Heart right ventricle (tissue), 16 donors: ENCODE data around the gene ZBTB2. TPM values are rescaled to one million over a fixed set of nuclear protein-coding genes. Genes with fewer than 3 reads are reported as not detected.

Source experiments
- ATAC-seq, 8 donors: fragments of 200-7000 bp; cut with Tn5 transposase; one replicate each; pipeline ENCODE4 v1.9.1; 2020; ENCODE audit warnings: mild to moderate bottlenecking in 8 of 8, moderate library complexity in 8 of 8, moderate number of reproducible peaks in 1 of 8
- DNase-seq, 2 donors: peaks; one replicate each; pipeline ENCODE4 v3.0.0-alpha.2; 2020
- H3K27ac ChIP-seq, 10 donors: fragments of 200-600 bp; sonication (generic) in 2 of 10; one replicate each; pipeline versions ENCODE4 v1.5.0 to v1.8.0; 2020 to 2022; ENCODE audit warnings: mild to moderate bottlenecking in 3 of 10
- H3K27me3 ChIP-seq, 7 donors: fragments of 200-600 bp; one replicate each; pipeline ENCODE4 v1.8.0; 2021 to 2022; ENCODE audit warnings: mild to moderate bottlenecking in 2 of 7
- H3K36me3 ChIP-seq, 9 donors: fragments of 200-600 bp; sonication (generic) in 1 of 9; one replicate each; pipeline versions ENCODE4 v1.5.0 to v1.8.0; 2020 to 2022; ENCODE audit warnings: mild to moderate bottlenecking in 2 of 9
- H3K4me1 ChIP-seq, 9 donors: fragments of 200-600 bp; sonication (generic) in 1 of 9; one replicate each; pipeline versions ENCODE4 v1.5.0 to v1.8.0; 2020 to 2022; ENCODE audit warnings: mild to moderate bottlenecking in 4 of 9
- H3K4me3 ChIP-seq, 10 donors: fragments of 200-600 bp; sonication (generic) in 2 of 10; one replicate each; pipeline versions ENCODE4 v1.5.0 to v1.8.0; 2020 to 2022; ENCODE audit warnings: mild to moderate bottlenecking in 7 of 10, moderate library complexity in 2 of 10
- H3K9me3 ChIP-seq, 11 donors: fragments of 200-600 bp in 10 of 11; sonication (generic) in 2 of 11; one replicate each; pipeline versions ENCODE4 v1.5.0 to v1.8.0; 2013 to 2022; ENCODE audit warnings: mild to moderate bottlenecking in 2 of 11, control low read depth in 1 of 11, moderate library complexity in 1 of 11
- WGBS, 2 donors: extraction: QIAGEN DNeasy Blood & Tissue Kit; methylation state at CpG; one replicate each; pipeline ENCODE4 v1.1.7; 2013; ENCODE audit warnings: inconsistent platforms in 1 of 2; 5-methylcytosine and 5-hydroxymethylcytosine counted together
- intact Hi-C, 10 donors: fragments of 100-400 bp; cut with DNase I; formaldehyde crosslinking; loops; one replicate each; pipeline versions ENCODE4 v1.11.1 to v1.14.2; 2022
- polyA plus RNA-seq, 2 donors: library from polyadenylated mRNA; stranded (reverse); fragments of 200-250 nt; gene quantifications; one replicate each; pipeline ENCODE4 v1.2.3, GENCODE V29; 2013
- total RNA-seq, 10 donors: library from RNA; stranded (reverse); fragmentation: NEBNext Ultra II Directional in 3 of 10; extraction: Animal tissue kit (Norgen Biotek cat#: 25700) in 3 of 10; gene quantifications; one replicate each; pipeline versions ENCODE4 v1.2.1 to v1.2.4, GENCODE V29; 2021 to 2023
- TF ChIP-seq, protein P1 (sequence below), 9 donors: fragments of 200-600 bp; sonication (generic) in 2 of 9; IDR thresholded peaks; one replicate each; pipeline versions ENCODE4 v1.5.0 to v1.8.0; 2021 to 2022; ENCODE audit warnings: antibody characterized with exemption in 9 of 9, mild to moderate bottlenecking in 5 of 9, moderate library complexity in 1 of 9
- donor health status: Arrhythmogenic right ventricular cardiomyopathy.
- donor health status: ischemic (EF 13 %, LVEDD 7.1; RV severe dilation, severe dysfunction).
- donor health status: healthy with polysubstance abuse.
- donor health status: DM: no; HTN: yes; CAD: no.
- donor health status: DM: no; HTN: no; CAD: no.
- donor health status: ischemic (EF 25% LVEDD 6.9; RV normal size, moderate dysfunction).
- donor health status: ischemic (EF 25% LVEDD 5.7; RV mildly dilated, moderate dysfunction).
- donor health status: healthy.
- donor health status: DM: yes; HTN: yes; CAD: no.
- donor health status: Ischemic cardiomyopathy.
- donor health status: ischemic (EF 35%, LVEDD 5.7; RV mildly dilated, moderate dysfunction).
- donor health status: nonischemic (EF 11% LVEDD 7.7; RV severe dilation, severe dysfunction).
- donor health status: DM: yes; HTN: yes; CAD: no.
- donor health status: PGD.
- donor health status: ischemic (EF 29% LVEDD 5.4; RV normal size, mild dysfunction).
- donor health status: nonischemic (EF 23%, LVEDD 6.1; RV moderate dilation, normal function).

The ZBTB2 gene
- total and polyA plus RNA-seq, 12 donors, result 3.4 to 8.3 (median 4.9) TPM

DNA sequence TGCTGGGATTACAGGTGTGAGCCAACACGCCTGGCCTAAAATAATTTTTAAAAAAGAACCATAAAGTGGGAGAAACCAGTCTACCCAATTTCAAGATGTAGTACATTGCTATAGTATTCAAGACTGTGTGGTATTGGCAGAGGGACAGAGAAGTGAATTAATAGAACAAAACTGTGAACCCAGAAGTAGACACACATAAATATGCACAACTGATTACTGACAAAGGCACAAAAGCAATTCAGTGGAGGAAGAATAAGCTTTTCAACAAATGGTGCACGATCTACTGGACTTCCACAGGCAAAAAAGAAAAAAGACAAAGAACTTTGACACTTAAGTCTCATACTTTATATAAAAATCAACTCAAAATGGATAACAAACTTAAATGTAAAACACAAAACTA is 15.5 kb downstream of the ZBTB2 start:
- intact Hi-C loops, result no loop called here
- TF ChIP-seq, protein P1, sequence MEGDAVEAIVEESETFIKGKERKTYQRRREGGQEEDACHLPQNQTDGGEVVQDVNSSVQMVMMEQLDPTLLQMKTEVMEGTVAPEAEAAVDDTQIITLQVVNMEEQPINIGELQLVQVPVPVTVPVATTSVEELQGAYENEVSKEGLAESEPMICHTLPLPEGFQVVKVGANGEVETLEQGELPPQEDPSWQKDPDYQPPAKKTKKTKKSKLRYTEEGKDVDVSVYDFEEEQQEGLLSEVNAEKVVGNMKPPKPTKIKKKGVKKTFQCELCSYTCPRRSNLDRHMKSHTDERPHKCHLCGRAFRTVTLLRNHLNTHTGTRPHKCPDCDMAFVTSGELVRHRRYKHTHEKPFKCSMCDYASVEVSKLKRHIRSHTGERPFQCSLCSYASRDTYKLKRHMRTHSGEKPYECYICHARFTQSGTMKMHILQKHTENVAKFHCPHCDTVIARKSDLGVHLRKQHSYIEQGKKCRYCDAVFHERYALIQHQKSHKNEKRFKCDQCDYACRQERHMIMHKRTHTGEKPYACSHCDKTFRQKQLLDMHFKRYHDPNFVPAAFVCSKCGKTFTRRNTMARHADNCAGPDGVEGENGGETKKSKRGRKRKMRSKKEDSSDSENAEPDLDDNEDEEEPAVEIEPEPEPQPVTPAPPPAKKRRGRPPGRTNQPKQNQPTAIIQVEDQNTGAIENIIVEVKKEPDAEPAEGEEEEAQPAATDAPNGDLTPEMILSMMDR (IDR thresholded peaks at IDR 0.05), result no peak
- Histone ChIP-seq H3K36me3 (peaks cover 0 to 26% (median 0%) of the 10 kb centered on the region in 9 donors), H3K4me1 (peaks cover 0 to 40% (median 25%) of the 10 kb centered on the region in 9 donors), H3K27me3 (no peaks in the 10 kb centered on the region), H3K27ac (no peak overlapping the region), H3K9me3 (no peaks in the 10 kb centered on the region), H3K4me3 (no peak overlapping the region)
- DNase-seq, result no peak
- ATAC-seq, result no peak
- WGBS, 2 donors, result 94 to 98% methylated on average over 2 of the region's 2 CpGs

DNA sequence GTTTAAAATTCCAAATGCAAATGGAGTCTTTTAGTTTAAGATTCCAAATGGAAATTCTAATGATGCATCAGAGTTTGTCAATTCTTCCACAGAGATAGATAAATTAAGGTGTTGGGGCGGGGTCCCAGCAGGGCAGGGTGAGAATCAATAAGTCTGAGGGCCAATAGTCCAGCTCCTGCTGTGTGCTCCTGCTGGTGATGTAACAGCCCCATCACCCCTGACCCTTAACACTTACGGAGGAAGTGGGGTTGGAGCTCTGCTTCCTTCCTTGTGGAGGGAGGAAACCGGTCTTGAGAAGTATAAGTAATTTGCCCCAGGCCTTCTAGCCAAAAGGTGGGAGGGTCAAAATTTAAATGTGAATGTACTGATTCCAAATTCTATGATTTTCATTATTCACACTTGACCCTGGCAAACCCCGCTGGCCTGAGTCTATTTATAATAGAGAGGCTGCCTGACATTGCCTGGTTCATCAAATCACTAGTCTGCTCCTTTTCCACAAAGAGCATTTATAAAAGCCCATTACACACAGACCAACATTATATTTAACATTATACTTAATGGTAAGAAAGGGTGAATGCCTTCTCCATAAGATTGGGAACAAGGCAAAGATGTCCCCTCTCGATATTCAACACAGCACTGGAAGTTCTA is 17.2 kb downstream of the ZBTB2 start:
- Histone ChIP-seq H3K27ac (peak overlapping the region in 9 of 10 donors; percentile 16 to 77 (median 51)), H3K9me3 (no peaks in the 10 kb centered on the region), H3K4me1 (peaks cover 0 to 27% (median 15%) of the 10 kb centered on the region in 9 donors), H3K4me3 (peak overlapping the region in 4 of 10 donors; percentile 3 to 19 (median 9)), H3K36me3 (peaks cover 0 to 42% (median 5%) of the 10 kb centered on the region in 9 donors), H3K27me3 (no peaks in the 10 kb centered on the region)
- TF ChIP-seq, protein P1 (IDR thresholded peaks at IDR 0.05), result no peak
- 50 to 66% methylated on average over 5 of the region's 5 CpGs for WGBS, 2 donors
- DNase-seq (peak in 1 of 2 donors; percentile 33), ATAC-seq (peak; percentile 47 to 87 (median 78))
- intact Hi-C loops, result no loop called here

DNA sequence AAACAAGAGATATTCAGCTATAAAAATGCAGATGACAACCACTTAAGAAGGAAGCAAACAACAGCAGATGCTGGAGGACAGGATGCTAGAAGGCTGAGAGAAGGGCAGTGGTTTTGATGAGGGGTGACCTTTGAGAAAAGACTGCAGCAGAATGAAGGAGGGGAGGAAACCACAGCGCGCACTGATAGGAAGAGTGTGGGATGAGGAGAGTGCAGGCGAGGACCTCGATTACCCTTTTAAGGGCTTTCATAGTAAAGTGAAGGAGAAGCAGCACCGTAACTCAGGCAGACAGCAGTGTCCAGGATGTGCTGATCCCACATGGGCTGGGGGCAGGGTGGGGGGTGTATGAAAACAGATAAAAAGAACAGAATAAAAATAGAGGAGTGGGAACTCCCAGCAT is 19.2 kb downstream of the ZBTB2 start:
- Histone ChIP-seq H3K4me3 (no peak overlapping the region), H3K27me3 (no peaks in the 10 kb centered on the region), H3K27ac (peak overlapping the region in 1 of 10 donors; percentile 21), H3K9me3 (no peaks in the 10 kb centered on the region), H3K36me3 (peaks cover 0 to 62% (median 5%) of the 10 kb centered on the region in 9 donors), H3K4me1 (peaks cover 0 to 27% (median 15%) of the 10 kb centered on the region in 9 donors)
- ATAC-seq (no peak), DNase-seq (no peak)
- TF ChIP-seq, protein P1 (IDR thresholded peaks at IDR 0.05), result no peak
- 81 to 85% methylated on average over 5 of the region's 5 CpGs for WGBS, 2 donors
- intact Hi-C loops, result no loop called here

- H3K27ac ChIP-seq, result no peak overlapping the region
- no peak overlapping the region for H3K4me3 ChIP-seq
- H3K9me3 ChIP-seq, result no peaks in the 10 kb centered on the region
- intact Hi-C loops, result no loop called here
- 78 to 84% methylated on average over 6 of the region's 6 CpGs for WGBS, 2 donors
- no peak for DNase-seq
- peaks cover 0 to 76% (median 18%) of the 10 kb centered on the region in 9 donors for H3K36me3 ChIP-seq
- TF ChIP-seq, protein P1 (IDR thresholded peaks at IDR 0.05), result peak in 3 of 9 donors; percentile 5 to 21 (median 18)
- H3K27me3 ChIP-seq, result no peaks in the 10 kb centered on the region
- no peak for ATAC-seq
- peaks cover 0 to 23% (median 15%) of the 10 kb centered on the region in 9 donors for H3K4me1 ChIP-seq
Observed at GRCh38 chr6:151370509-151371078, 20.8 kb downstream of the ZBTB2 start.
